K562 (cell line): Measurements from ENCODE around the gene GRIK1. TPM values are rescaled to one million over a fixed set of nuclear protein-coding genes. Genes with fewer than 3 reads are reported as not detected.

ENCODE experiments used
- ATF6 ChIP-seq: sonication (generic); formaldehyde crosslinking; IDR thresholded peaks from 2 replicates; pipeline ENCODE4 v1.4.0; 2020; ENCODE audit warnings: mild to moderate bottlenecking, missing genetic modification reagents
- CTBP1 ChIP-seq: fragments of 450-650 bp; IDR thresholded peaks from 2 replicates; pipeline ENCODE4 v1.6.1; 2016; ENCODE audit warnings: borderline replicate concordance
- FOXM1 ChIP-seq, 2 experiments: fragments of 450-650 bp in 1 of 2; sonication (generic) in 1 of 2; formaldehyde crosslinking in 1 of 2; IDR thresholded peaks; 2 replicates each; pipeline versions ENCODE4 v1.6.1 to v1.9.0; 2017 to 2022; ENCODE audit warnings: low read depth in 2 of 2, mild to moderate bottlenecking in 2 of 2, missing genetic modification reagents in 1 of 2, moderate library complexity in 1 of 2
- RBM15 ChIP-seq: fragments of 200-400 bp; formaldehyde crosslinking; IDR thresholded peaks from 2 replicates; pipeline ENCODE4 v1.6.1; 2018; ENCODE audit warnings: mild to moderate bottlenecking, low read length, moderate library complexity; ENCODE audit not compliant: insufficient read depth
- SMAD1 ChIP-seq: fragments of 150-350 bp; IDR thresholded peaks from 2 replicates; pipeline ENCODE4 v1.6.1; 2014; ENCODE audit warnings: low read length, low read depth; ENCODE audit not compliant: partially characterized antibody
- SMARCA5 ChIP-seq: fragments of 450-650 bp; IDR thresholded peaks from 2 replicates; pipeline ENCODE4 v1.6.1; 2016
- ZNF12 ChIP-seq: sonication (generic); formaldehyde crosslinking; IDR thresholded peaks from 2 replicates; pipeline ENCODE4 v1.4.0; 2020; ENCODE audit warnings: mild to moderate bottlenecking, missing genetic modification reagents
- ZNF512 ChIP-seq: IDR thresholded peaks from 2 replicates; pipeline ENCODE4 v1.6.1; 2016; ENCODE audit warnings: missing genetic modification characterization, missing compliant biosample characterization
- polyA plus RNA-seq, 8 experiments: library from polyadenylated mRNA; depleted of rRNA in 4 of 8; stranded (reverse) in 5 of 8; unstranded in 3 of 8; fragments of >200 nt; fragmentation: Nextera tagmentation in 2 of 8; fragmentation: Illumina TruSeq in 1 of 8; extraction: Ambion mirVana in 2 of 8; extraction: Trizol in 1 of 8; gene quantifications; 2 replicates each; pipeline versions ENCODE4 v1.2.1 to v1.2.3, GENCODE V29; 2011 to 2014; ENCODE audit warnings: inconsistent platforms in 1 of 8, missing spikeins in 1 of 8
- total RNA-seq, 7 experiments: library from RNA; depleted of rRNA in 6 of 7; stranded (reverse); fragments of >200 nt in 6 of 7; fragmentation: Illumina TruSeq in 2 of 7; extraction: Trizol in 2 of 7; gene quantifications; 2 replicates each; pipeline versions ENCODE4 v1.2.1 to v1.2.3, GENCODE V29; 2011 to 2021; ENCODE audit warnings: low replicate concordance in 1 of 7
- TF ChIP-seq, protein P1 (sequence below), 2 experiments: IDR thresholded peaks in 1 of 2; conservative IDR thresholded peaks in 1 of 2; 2 replicates each; pipeline ENCODE4 v1.6.1; 2016; ENCODE audit warnings: low read depth in 2 of 2, mild to moderate bottlenecking in 1 of 2, missing compliant biosample characterization in 1 of 2, missing genetic modification characterization in 1 of 2, moderate library complexity in 1 of 2

GRIK1 gene
- total and polyA plus RNA-seq, 9 of the 15 experiments (the other 6 are each of a cell fraction or from before 2014, with no cell fraction given) = 0.17 to 2.8 (median 0.53) TPM

- no peak for TF ChIP-seq FOXM1 (IDR thresholded peaks at IDR 0.05; ENCODE audit: low read depth)
- TF ChIP-seq FOXM1 (CRISPR knock-in tag; IDR thresholded peaks at IDR 0.05; ENCODE audit: low read depth) = no peak
- TF ChIP-seq, protein P1, sequence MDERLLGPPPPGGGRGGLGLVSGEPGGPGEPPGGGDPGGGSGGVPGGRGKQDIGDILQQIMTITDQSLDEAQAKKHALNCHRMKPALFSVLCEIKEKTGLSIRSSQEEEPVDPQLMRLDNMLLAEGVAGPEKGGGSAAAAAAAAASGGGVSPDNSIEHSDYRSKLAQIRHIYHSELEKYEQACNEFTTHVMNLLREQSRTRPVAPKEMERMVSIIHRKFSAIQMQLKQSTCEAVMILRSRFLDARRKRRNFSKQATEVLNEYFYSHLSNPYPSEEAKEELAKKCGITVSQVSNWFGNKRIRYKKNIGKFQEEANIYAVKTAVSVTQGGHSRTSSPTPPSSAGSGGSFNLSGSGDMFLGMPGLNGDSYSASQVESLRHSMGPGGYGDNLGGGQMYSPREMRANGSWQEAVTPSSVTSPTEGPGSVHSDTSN (CRISPR knock-in tag; IDR thresholded peaks at IDR 0.05; ENCODE audit: low read depth) = no peak
- TF ChIP-seq, protein P1 (tag; conservative IDR thresholded peaks at IDR 0.05; ENCODE audit: low read depth) = no peak
- TF ChIP-seq ZNF12 (CRISPR knock-in tag) = no peak
- no peak for TF ChIP-seq ZNF512 (tag)
- no peak for TF ChIP-seq SMARCA5
- TF ChIP-seq SMAD1 = no peak
- TF ChIP-seq RBM15 = no peak
- no peak for TF ChIP-seq ATF6 (CRISPR knock-in tag)
- no peak for TF ChIP-seq CTBP1
These were observed 299.7 kb downstream of the GRIK1 start (continued) for GRCh38 chr21:29640080-29640508.
